H9 (cell line): ENCODE data around the gene MBD2. TPM values are rescaled to one million over a fixed set of nuclear protein-coding genes. Genes with fewer than 3 reads are reported as not detected.

Experiments
- DNase-seq: peaks from one replicate; pipeline ENCODE4 v3.0.0-alpha.2; 2017
- H2AFZ ChIP-seq: one replicate; pipeline ENCODE4 v1.6.1; 2013; ENCODE audit warnings: mild to moderate bottlenecking, low read length, control low read depth, moderate library complexity
- H2AK5ac ChIP-seq: 2 replicates; pipeline ENCODE4 v1.6.1; 2013; ENCODE audit warnings: low read length, control low read depth, mixed read lengths; ENCODE audit not compliant: insufficient read length
- H2BK120ac ChIP-seq: one replicate; pipeline ENCODE4 v1.6.1; 2013; ENCODE audit warnings: low read depth, mild to moderate bottlenecking, low read length, control low read depth, inconsistent platforms; ENCODE audit not compliant: poor library complexity, severe bottlenecking
- H2BK12ac ChIP-seq: 2 replicates; pipeline ENCODE4 v1.6.1; 2013; ENCODE audit warnings: low read length, control low read depth, mixed read lengths, low read depth; ENCODE audit not compliant: insufficient read length
- H2BK15ac ChIP-seq: 2 replicates; pipeline ENCODE4 v1.6.1; 2013; ENCODE audit warnings: low read depth, low read length, control low read depth
- H2BK20ac ChIP-seq: one replicate; pipeline ENCODE4 v1.6.1; 2013; ENCODE audit warnings: low read depth, mild to moderate bottlenecking, low read length, control low read depth, inconsistent platforms; ENCODE audit not compliant: poor library complexity, severe bottlenecking
- H2BK5ac ChIP-seq: 2 replicates; pipeline ENCODE4 v1.6.1; 2013; ENCODE audit warnings: low read length, control low read depth, mixed read lengths; ENCODE audit not compliant: insufficient read length
- H3K14ac ChIP-seq: 2 replicates; pipeline ENCODE4 v1.6.1; 2013; ENCODE audit warnings: low read length, control low read depth; ENCODE audit not compliant: insufficient read depth
- H3K18ac ChIP-seq: 2 replicates; pipeline ENCODE4 v1.6.1; 2013; ENCODE audit warnings: low read depth, mild to moderate bottlenecking, mixed read lengths, low read length, control low read depth; ENCODE audit not compliant: insufficient read length
- H3K23ac ChIP-seq: 2 replicates; pipeline ENCODE4 v1.6.1; 2013; ENCODE audit warnings: low read length, control low read depth, mixed read lengths, low read depth; ENCODE audit not compliant: insufficient read length
- H3K23me2 ChIP-seq: 2 replicates; pipeline ENCODE4 v1.6.1; 2013; ENCODE audit warnings: low read depth, mild to moderate bottlenecking, mixed read lengths, low read length, control low read depth; ENCODE audit not compliant: insufficient read length, poor library complexity, severe bottlenecking
- H3K27ac ChIP-seq: 2 replicates; pipeline ENCODE4 v1.5.1; 2013; ENCODE audit warnings: low read length, control low read depth, mixed read lengths, low read depth; ENCODE audit not compliant: insufficient read length
- H3K27me3 ChIP-seq: 2 replicates; pipeline ENCODE4 v1.6.1; 2013; ENCODE audit warnings: low read length, control low read depth, inconsistent platforms; ENCODE audit not compliant: insufficient read depth
- H3K4ac ChIP-seq: 2 replicates; pipeline ENCODE4 v1.6.1; 2013; ENCODE audit warnings: low read depth, mild to moderate bottlenecking, control low read depth, inconsistent platforms, low read length, moderate library complexity
- H3K4me1 ChIP-seq: 2 replicates; pipeline ENCODE4 v1.6.1; 2013; ENCODE audit warnings: low read length, control low read depth, inconsistent platforms; ENCODE audit not compliant: insufficient read depth
- H3K4me2 ChIP-seq: 2 replicates; pipeline ENCODE4 v1.6.1; 2013; ENCODE audit warnings: low read length, control low read depth, mixed read lengths; ENCODE audit not compliant: insufficient read length, insufficient read depth
- H3K56ac ChIP-seq: 2 replicates; pipeline ENCODE4 v1.6.1; 2013; ENCODE audit warnings: low read depth, mild to moderate bottlenecking, mixed read lengths, low read length, control low read depth; ENCODE audit not compliant: insufficient read length
- H3K79me1 ChIP-seq: 2 replicates; pipeline ENCODE4 v1.6.1; 2013; ENCODE audit warnings: low read depth, mild to moderate bottlenecking, moderate library complexity, low read length, control low read depth, inconsistent platforms; ENCODE audit not compliant: insufficient read depth, poor library complexity, severe bottlenecking
- H3K79me2 ChIP-seq: 2 replicates; pipeline ENCODE4 v1.6.1; 2013; ENCODE audit warnings: low read length, control low read depth, inconsistent platforms; ENCODE audit not compliant: insufficient read depth
- H3K9ac ChIP-seq: 2 replicates; pipeline ENCODE4 v1.6.1; 2013; ENCODE audit warnings: low read length, control low read depth, mixed read lengths; ENCODE audit not compliant: insufficient read length; ENCODE audit errors: extremely low read depth
- H3K9me3 ChIP-seq: one replicate; pipeline ENCODE4 v1.6.1; 2013; ENCODE audit warnings: low read depth, low read length, inconsistent platforms; ENCODE audit not compliant: control insufficient read depth
- H3T11ph ChIP-seq: one replicate; pipeline ENCODE4 v1.6.1; 2013; ENCODE audit warnings: mild to moderate bottlenecking, low read length, control low read depth, inconsistent platforms
- H4K20me1 ChIP-seq: one replicate; pipeline ENCODE4 v1.6.1; 2013; ENCODE audit not compliant: control insufficient read depth, insufficient read length, insufficient read depth
- H4K5ac ChIP-seq: 2 replicates; pipeline ENCODE4 v1.6.1; 2013; ENCODE audit warnings: low read depth, mild to moderate bottlenecking, mixed read lengths, low read length, control low read depth; ENCODE audit not compliant: insufficient read length
- H4K8ac ChIP-seq: replicated peaks from 2 replicates; pipeline ENCODE4 v1.6.1; 2013; ENCODE audit warnings: low read length, control low read depth, mixed read lengths, low read depth; ENCODE audit not compliant: insufficient read length
- H4K91ac ChIP-seq: 2 replicates; pipeline ENCODE4 v1.6.1; 2013; ENCODE audit warnings: low read depth, mild to moderate bottlenecking, moderate library complexity, mixed read lengths, low read length, control low read depth; ENCODE audit not compliant: insufficient read length
- H3K27ac Mint-ChIP-seq, 3 experiments: 2 replicates in 2 of 3; 3 replicates in 1 of 3; pipeline ENCODE4 v1.8.0; 2020 to 2021; ENCODE audit warnings: mixed read lengths in 3 of 3, mild to moderate bottlenecking in 1 of 3, moderate library complexity in 1 of 3
- H3K27me3 Mint-ChIP-seq: 2 replicates; pipeline ENCODE4 v1.8.0; 2021; ENCODE audit warnings: low read depth, mild to moderate bottlenecking, moderate library complexity, mixed read lengths
- H3K36me3 Mint-ChIP-seq, 3 experiments: 2 replicates in 2 of 3; 3 replicates in 1 of 3; pipeline ENCODE4 v1.8.0; 2020 to 2021; ENCODE audit warnings: low read depth in 3 of 3, mixed read lengths in 3 of 3; ENCODE audit not compliant: insufficient read depth in 1 of 3
- H3K4me1 Mint-ChIP-seq, 2 experiments: 2 replicates each; pipeline ENCODE4 v1.8.0; 2020; ENCODE audit warnings: mixed read lengths in 2 of 2
- H3K4me3 Mint-ChIP-seq, 2 experiments: 2 replicates in 1 of 2; 3 replicates in 1 of 2; pipeline ENCODE4 v1.8.0; 2020 to 2021; ENCODE audit warnings: mild to moderate bottlenecking in 2 of 2, mixed read lengths in 2 of 2, moderate library complexity in 1 of 2
- H3K9me3 Mint-ChIP-seq, 2 experiments: 2 replicates in 1 of 2; 3 replicates in 1 of 2; pipeline ENCODE4 v1.8.0; 2020; ENCODE audit warnings: mild to moderate bottlenecking in 2 of 2, mixed read lengths in 2 of 2, moderate library complexity in 1 of 2
- CTCF ChIP-seq: fragments of 200-600 bp; sonication (generic); conservative IDR thresholded peaks from 3 replicates; pipeline ENCODE4 v1.8.0; 2021; ENCODE audit warnings: antibody characterized with exemption, mild to moderate bottlenecking
- WGBS: extraction: QIAGEN DNeasy Blood & Tissue Kit; methylation state at CpG from one replicate; pipeline ENCODE4 v1.1.7; 2013; ENCODE audit warnings: missing lambda C conversion rate, low lambda C conversion rate, mixed read lengths; ENCODE audit not compliant: insufficient read length; ENCODE audit errors: extremely low coverage; 5-methylcytosine and 5-hydroxymethylcytosine counted together
- total RNA-seq: library from RNA; stranded (reverse); gene quantifications from 2 replicates; pipeline ENCODE4 v1.2.1, GENCODE V29; 2021

MBD2 gene
- total RNA-seq, 1 experiment from 2014 or later, result 34.0 TPM

DNA sequence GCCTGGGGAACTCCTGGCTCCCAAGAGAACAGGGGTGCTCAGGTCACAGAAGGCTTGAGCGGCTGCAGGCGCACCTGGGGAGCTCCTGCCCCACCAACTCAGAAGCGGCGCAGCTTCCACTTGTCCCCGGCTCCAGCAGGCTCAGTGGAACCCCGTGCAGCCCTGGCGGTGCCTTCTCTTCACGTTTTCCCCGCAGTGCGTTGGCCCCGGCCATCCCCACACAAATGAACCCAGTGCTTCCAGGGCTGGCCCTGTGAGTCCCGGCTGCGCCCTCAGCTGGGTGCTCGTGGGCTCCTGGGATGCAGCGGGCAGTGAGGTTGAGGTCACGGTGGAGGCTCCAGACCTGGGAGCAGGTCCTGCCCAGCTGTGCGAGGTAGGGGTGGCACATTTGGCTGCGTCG lies 17.9 kb upstream of the MBD2 start:
- H2BK15ac ChIP-seq, result no peak overlapping the region; the same call in 1 of the 2 replicates

More for the DNA sequence above, 17.9 kb upstream of the MBD2 start:
- Histone ChIP-seq H3K9ac (no peak overlapping the region), H2BK120ac (no peak overlapping the region), H3K4me1 (no peaks in the 10 kb centered on the region), H4K8ac (no peak overlapping the region), H3K9me3 (no peaks in the 10 kb centered on the region), H3K79me1 (no peaks in the 10 kb centered on the region), H3K23me2 (no peaks in the 10 kb centered on the region), H3K79me2 (no peaks in the 10 kb centered on the region), H2BK20ac (no peak overlapping the region), H2AFZ (no peak overlapping the region), H2BK5ac (no peak overlapping the region), H3K4me2 (no peak overlapping the region), H2BK12ac (no peak overlapping the region), H3K27ac (no peak overlapping the region), H3T11ph (no peak overlapping the region), H3K27me3 (no peaks in the 10 kb centered on the region), H3K4ac (no peak overlapping the region), H4K20me1 (no peaks in the 10 kb centered on the region), H3K18ac (no peak overlapping the region), H4K91ac (no peak overlapping the region), H3K23ac (no peak overlapping the region), H3K56ac (no peak overlapping the region), H3K14ac (no peak overlapping the region), H4K5ac (no peak overlapping the region), H2AK5ac (no peak overlapping the region)
- H3K4me3 Mint-ChIP-seq, result no peak overlapping the region
- no peak for TF ChIP-seq CTCF
- H3K36me3 Mint-ChIP-seq, result no peaks in the 10 kb centered on the region; a peak in 1 of 7 replicates
- no peak for DNase-seq
- H3K4me1 Mint-ChIP-seq, result peaks cover 22 to 26% of the 10 kb centered on the region in 2 experiments
- no peak overlapping the region for H3K27ac Mint-ChIP-seq
- WGBS, result no CpG with 5 or more reads among the region's 19 CpGs
- no peaks in the 10 kb centered on the region for H3K27me3 Mint-ChIP-seq
- H3K9me3 Mint-ChIP-seq, result no peaks in the 10 kb centered on the region; a peak in 1 of 5 replicates
